Memory B cell (primary cell): Measurements from ENCODE around the gene MED28.
"Not testable (repeated sequence)": the region's sequence is repeated elsewhere in the genome, so short reads cannot be mapped to it uniquely, and the experiment has no call there.

Experiments
- ATAC-seq: fragments of 150-1000 bp; cut with Tn5 transposase; 2 replicates; pipeline ENCODE4 v1.10.0; 2021; ENCODE audit warnings: low read depth, mild to moderate bottlenecking, moderate library complexity
- DNase-seq, 2 donors: peaks; one replicate each; pipeline ENCODE4 v3.0.0; 2022; ENCODE audit warnings: low spot score in 2 of 2
- H3K27ac Mint-ChIP-seq: one replicate; pipeline ENCODE4 v1.8.0; 2022; ENCODE audit warnings: mild to moderate bottlenecking, moderate library complexity, mixed read lengths
- H3K27me3 Mint-ChIP-seq: one replicate; pipeline ENCODE4 v1.8.0; 2022; ENCODE audit warnings: mixed read lengths
- H3K36me3 Mint-ChIP-seq: one replicate; pipeline ENCODE4 v1.8.0; 2022; ENCODE audit warnings: mild to moderate bottlenecking, mixed read lengths
- H3K4me1 Mint-ChIP-seq: one replicate; pipeline ENCODE4 v1.8.0; 2022; ENCODE audit warnings: mixed read lengths
- H3K4me3 Mint-ChIP-seq: one replicate; pipeline ENCODE4 v1.8.0; 2022; ENCODE audit warnings: mild to moderate bottlenecking, moderate library complexity, mixed read lengths
- H3K9me3 Mint-ChIP-seq: one replicate; pipeline ENCODE4 v1.8.0; 2022; ENCODE audit warnings: mixed read lengths

The MED28 gene

DNA sequence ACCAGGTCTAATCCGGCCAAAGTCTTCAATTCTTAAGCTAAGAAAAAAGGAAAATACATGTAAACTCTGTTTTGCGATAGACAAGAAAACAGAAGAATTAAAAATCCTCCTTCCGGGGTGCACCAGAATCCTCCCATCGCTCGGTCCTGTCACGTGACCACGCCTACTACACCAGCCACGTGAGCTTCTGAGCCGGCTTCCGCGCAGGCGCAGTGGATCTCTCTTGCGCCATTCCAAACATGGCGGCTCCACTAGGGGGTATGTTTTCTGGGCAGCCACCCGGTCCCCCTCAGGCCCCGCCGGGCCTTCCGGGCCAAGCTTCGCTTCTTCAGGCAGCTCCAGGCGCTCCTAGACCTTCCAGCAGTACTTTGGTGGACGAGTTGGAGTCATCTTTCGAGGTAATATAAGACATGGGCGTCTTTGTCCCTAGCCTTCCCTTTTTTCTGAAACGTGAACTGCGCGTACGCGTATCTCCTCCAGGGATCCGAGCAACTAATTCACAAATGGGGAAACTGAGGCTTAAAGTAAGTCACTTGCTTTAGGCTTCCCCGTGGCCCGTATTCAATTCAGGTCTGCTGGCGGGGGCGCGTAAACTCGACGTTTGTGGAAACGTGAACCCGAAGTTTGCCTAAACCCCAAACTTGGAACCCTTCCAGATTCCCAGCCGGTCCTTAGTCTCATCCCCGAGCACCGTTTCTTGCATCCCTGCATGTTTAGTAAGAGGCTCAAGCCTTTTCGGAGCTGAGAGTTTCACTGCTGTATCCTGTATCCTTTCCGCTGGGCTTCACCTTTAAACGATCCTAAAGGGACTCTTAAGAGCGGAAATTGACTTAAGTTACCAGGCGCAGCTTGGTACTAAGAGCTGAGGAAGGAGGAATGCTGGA, at the start of gene MED28:
Gene MED28, plus strand, starts transcription at position 226 of the 884 bp plus-strand sequence. Its CDS starts 14 bp downstream, at position 240.
- ATAC-seq (peak; percentile 96), DNase-seq (peak; percentile 88 to 93)
- H3K9me3 Mint-ChIP-seq = no peaks in the 10 kb centered on the region
- peak within 1 kb of the TSS; percentile 97 for H3K27ac Mint-ChIP-seq
- no peaks in the 10 kb centered on the region for H3K27me3 Mint-ChIP-seq
- peaks cover 10% of the 10 kb centered on the region for H3K36me3 Mint-ChIP-seq
- H3K4me3 Mint-ChIP-seq = peak within 1 kb of the TSS; percentile 96
- H3K4me1 Mint-ChIP-seq = peaks cover 25% of the 10 kb centered on the region

- no peak overlapping the region for H3K4me3 Mint-ChIP-seq
- H3K27me3 Mint-ChIP-seq = peaks cover 2% of the 10 kb centered on the region
- DNase-seq (no peak), ATAC-seq (no peak)
- H3K27ac Mint-ChIP-seq = no peak overlapping the region
- H3K36me3 Mint-ChIP-seq = no peaks in the 10 kb centered on the region
- no peaks in the 10 kb centered on the region for H3K9me3 Mint-ChIP-seq
- H3K4me1 Mint-ChIP-seq = no peaks in the 10 kb centered on the region
These were observed 48.6 kb upstream of the MED28 start for GRCh38 chr4:17565846-17566245.

DNA sequence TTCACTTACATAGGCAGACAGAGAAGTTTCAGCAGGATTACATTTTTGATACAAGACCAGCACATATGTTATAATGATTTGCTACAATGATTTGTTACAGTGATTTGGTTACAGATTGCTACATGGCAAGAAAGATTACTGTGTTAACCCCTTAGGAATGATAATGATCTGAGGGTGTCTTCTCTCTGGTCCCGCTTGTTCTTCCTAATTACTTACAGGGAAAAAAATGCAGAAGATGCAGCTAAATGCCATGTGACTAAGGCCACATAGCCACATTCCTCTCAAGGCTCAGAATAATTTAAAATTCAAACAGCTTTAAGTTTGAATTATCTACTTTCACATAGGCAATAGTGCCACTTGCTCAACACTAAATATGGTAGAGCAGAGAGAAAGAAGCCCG, 47.2 kb upstream of the MED28 start:
- DNase-seq (no peak), ATAC-seq (no peak)
- H3K9me3 Mint-ChIP-seq = no peaks in the 10 kb centered on the region
- no peaks in the 10 kb centered on the region for H3K36me3 Mint-ChIP-seq
- no peak overlapping the region for H3K4me3 Mint-ChIP-seq
- H3K27me3 Mint-ChIP-seq = peaks cover 2% of the 10 kb centered on the region
- H3K27ac Mint-ChIP-seq = no peak overlapping the region
- no peaks in the 10 kb centered on the region for H3K4me1 Mint-ChIP-seq

DNA sequence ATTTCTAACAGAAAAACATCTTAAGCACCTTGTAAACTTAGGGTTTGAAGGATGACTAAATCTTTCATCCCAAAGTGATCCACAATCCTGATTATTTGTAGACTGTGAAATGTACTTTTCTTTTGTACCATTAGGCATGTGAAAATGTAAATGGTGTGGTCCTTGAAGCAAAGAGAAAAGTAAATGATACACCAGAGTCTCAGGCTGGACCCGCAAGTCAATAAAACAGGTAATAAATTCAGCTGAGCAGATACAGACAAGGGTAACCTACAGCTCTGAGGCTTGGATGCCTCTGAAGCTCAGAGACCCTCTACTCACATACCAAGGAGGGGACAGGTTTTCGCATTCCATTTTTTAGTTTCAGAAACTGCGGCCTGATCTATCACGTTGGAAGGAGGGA, 40.2 kb upstream of the MED28 start:
- Mint-ChIP-seq H3K4me3 (no peak overlapping the region), H3K4me1 (peaks cover 16% of the 10 kb centered on the region), H3K9me3 (no peaks in the 10 kb centered on the region), H3K27ac (no peak overlapping the region), H3K36me3 (no peaks in the 10 kb centered on the region), H3K27me3 (peaks cover 2% of the 10 kb centered on the region)
- ATAC-seq (no peak), DNase-seq (no peak)

DNA sequence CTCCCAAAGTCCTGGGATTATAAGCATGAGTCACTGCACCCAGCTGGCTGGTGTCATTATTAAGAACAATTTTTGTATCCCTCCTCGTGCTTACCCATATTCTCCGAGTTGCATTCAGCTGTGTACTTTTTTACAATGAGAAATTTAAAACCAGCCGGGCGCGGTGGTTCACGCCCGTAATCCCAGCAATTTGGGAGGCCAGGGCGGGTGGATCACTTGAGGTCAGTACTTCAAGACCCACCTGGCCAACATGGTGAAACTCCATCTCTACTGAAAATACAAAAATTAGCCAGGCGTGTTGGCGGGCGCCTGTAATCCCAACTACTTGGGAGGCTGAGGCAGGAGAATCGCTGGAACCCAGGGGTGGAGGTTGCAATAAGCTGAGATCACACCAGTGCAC, 39.3 kb upstream of the MED28 start:
- not testable (repeated sequence) for H3K36me3 Mint-ChIP-seq, H3K9me3 Mint-ChIP-seq, H3K27ac Mint-ChIP-seq, ATAC-seq, H3K4me3 Mint-ChIP-seq, H3K27me3 Mint-ChIP-seq, DNase-seq
- H3K4me1 Mint-ChIP-seq = peaks cover 16% of the 10 kb centered on the region

- Mint-ChIP-seq H3K27ac (peak within 1 kb of the TSS; percentile 94), H3K4me1 (peaks cover 16% of the 10 kb centered on the region), H3K36me3 (no peaks in the 10 kb centered on the region), H3K9me3 (no peaks in the 10 kb centered on the region), H3K4me3 (peak within 1 kb of the TSS; percentile 90), H3K27me3 (no peaks in the 10 kb centered on the region)
- ATAC-seq = peak; percentile 83
- peak; percentile 100 for DNase-seq
These were observed 37.3 kb upstream of the MED28 start, which contains the start of gene LAP3 for GRCh38 chr4:17576932-17577664. LAP3 (plus strand) TSS chr4:17577198; CDS start chr4:17577466, 268 bp downstream.

- Mint-ChIP-seq H3K9me3 (no peaks in the 10 kb centered on the region), H3K4me3 (peak overlapping the region; percentile 90), H3K27ac (peak overlapping the region; percentile 94), H3K36me3 (peaks cover 2% of the 10 kb centered on the region), H3K27me3 (no peaks in the 10 kb centered on the region), H3K4me1 (peaks cover 16% of the 10 kb centered on the region)
- DNase-seq (peak in 1 of 2 donors; percentile 11), ATAC-seq (peak; percentile 6)
These were observed 36.6 kb upstream of the MED28 start for GRCh38 chr4:17577665-17578481.

DNA sequence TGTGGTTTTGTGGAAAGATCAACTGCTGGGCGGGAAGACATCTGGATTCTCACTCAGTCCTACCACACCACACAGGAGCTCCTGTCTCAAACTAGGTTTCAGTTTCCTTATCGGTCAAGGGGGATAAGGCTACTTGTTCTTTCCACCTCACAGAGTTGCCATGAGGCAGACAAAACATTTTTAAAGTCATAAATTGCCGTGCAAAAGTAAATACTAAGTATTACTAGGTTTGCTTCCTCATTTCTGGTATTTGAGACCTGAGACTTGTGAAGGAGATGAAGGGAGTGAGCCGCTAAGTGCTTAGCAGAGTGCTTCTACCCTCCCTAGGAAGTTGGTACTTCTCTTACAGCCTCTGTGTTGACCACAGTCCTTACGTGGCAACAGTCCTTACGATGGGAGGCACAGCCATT, 36.0 kb upstream of the MED28 start:
- no peaks in the 10 kb centered on the region for H3K27me3 Mint-ChIP-seq
- H3K36me3 Mint-ChIP-seq = peaks cover 2% of the 10 kb centered on the region
- H3K9me3 Mint-ChIP-seq = no peaks in the 10 kb centered on the region
- ATAC-seq (no peak), DNase-seq (no peak)
- H3K4me3 Mint-ChIP-seq = peak overlapping the region; percentile 90
- peaks cover 16% of the 10 kb centered on the region for H3K4me1 Mint-ChIP-seq
- H3K27ac Mint-ChIP-seq = peak overlapping the region; percentile 94

DNA sequence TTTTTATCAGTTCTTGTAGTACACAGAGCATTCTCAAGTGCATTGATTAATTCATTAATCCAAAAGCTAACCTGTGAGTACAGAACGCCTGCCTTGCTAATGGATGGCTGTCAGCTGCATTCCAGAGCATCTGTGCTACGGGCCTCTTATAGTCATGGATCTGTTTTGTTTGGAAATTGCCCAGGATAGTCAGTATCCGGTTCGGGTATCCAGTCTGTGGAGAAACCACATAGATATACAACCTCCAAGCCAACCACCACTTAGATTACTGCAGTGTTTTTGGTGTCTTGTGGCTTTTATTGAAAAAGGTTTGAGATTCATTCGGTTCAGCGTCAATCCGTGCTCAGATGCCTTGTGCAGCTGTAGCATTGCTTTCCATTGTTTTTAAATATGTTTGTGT, 33.5 kb upstream of the MED28 start:
- peaks cover 16% of the 10 kb centered on the region for H3K4me1 Mint-ChIP-seq
- no peak overlapping the region for H3K4me3 Mint-ChIP-seq
- no peak for DNase-seq
- no peaks in the 10 kb centered on the region for H3K9me3 Mint-ChIP-seq
- ATAC-seq = no peak
- no peak overlapping the region for H3K27ac Mint-ChIP-seq
- peaks cover 14% of the 10 kb centered on the region for H3K36me3 Mint-ChIP-seq
- no peaks in the 10 kb centered on the region for H3K27me3 Mint-ChIP-seq

- Mint-ChIP-seq H3K36me3 (peaks cover 23% of the 10 kb centered on the region), H3K4me3 (no peak overlapping the region), H3K27me3 (no peaks in the 10 kb centered on the region)
These were observed 31.2 kb upstream of the MED28 start for GRCh38 chr4:17583276-17583675.

DNA sequence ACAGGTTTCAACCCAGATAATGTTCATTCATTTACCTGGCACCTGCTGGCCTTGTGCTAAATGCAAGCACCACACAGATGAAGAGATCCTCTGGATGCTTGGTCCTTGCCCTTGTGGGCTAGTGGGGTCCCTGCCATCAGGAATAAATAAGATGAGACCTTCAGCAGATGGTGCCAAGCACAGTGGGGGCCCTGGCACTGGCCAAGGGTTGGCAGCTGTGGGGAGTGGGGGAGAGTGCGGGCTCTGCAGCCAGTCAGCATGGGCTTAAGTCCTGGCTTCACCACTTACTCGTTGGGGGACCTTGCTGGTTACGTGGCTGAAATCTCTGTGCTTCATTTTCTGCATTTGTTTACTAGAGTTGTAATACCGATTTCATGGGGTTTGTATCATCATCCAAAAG, 30.5 kb upstream of the MED28 start:
- Mint-ChIP-seq H3K4me3 (no peak overlapping the region), H3K36me3 (peaks cover 26% of the 10 kb centered on the region)
- ATAC-seq = no peak

More at GRCh38 chr4:17583276-17583675, 31.2 kb upstream of the MED28 start:
- Mint-ChIP-seq H3K9me3 (no peaks in the 10 kb centered on the region), H3K4me1 (peaks cover 12% of the 10 kb centered on the region), H3K27ac (no peak overlapping the region)
- ATAC-seq (no peak), DNase-seq (no peak)

DNA sequence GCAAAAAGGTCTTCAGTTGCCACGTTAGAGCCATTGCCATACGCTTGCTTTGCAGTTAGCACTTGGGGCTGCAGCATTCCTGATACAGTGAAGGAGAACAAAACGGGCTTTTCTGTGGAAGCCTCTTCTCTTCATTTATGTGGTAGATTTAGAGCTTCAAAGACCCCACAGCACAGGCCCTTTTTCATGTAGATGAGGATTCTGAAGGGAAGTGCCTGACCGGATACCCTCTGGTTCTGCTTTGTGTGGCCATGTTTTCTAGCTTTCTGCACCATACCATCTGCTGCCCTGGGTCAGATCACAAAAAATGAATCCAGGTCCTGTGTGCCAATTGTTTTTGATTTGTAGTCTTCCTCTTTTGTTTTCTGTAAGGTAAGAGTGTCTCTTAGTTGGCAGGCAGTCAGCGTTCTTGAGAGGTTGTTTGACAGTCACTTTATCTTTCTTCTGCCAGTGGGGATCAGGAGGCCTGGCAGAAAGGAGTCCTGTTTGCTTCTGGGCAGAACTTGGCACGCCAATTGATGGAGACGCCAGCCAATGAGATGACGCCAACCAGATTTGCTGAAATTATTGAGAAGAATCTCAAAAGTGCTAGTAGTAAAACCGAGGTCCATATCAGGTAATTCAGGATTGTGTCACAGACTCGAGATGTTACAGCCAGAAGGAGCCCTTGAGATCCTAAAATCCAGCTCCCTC, 29.8 kb upstream of the MED28 start:
- ATAC-seq (no peak), DNase-seq (no peak)
- H3K27ac Mint-ChIP-seq = no peak overlapping the region
- H3K9me3 Mint-ChIP-seq = no peaks in the 10 kb centered on the region
- no peak overlapping the region for H3K4me3 Mint-ChIP-seq
- H3K36me3 Mint-ChIP-seq = peaks cover 31% of the 10 kb centered on the region
- no peaks in the 10 kb centered on the region for H3K27me3 Mint-ChIP-seq
- peaks cover 2% of the 10 kb centered on the region for H3K4me1 Mint-ChIP-seq

More for the DNA sequence above, 30.5 kb upstream of the MED28 start:
- DNase-seq = no peak
- H3K9me3 Mint-ChIP-seq = no peaks in the 10 kb centered on the region
- peaks cover 5% of the 10 kb centered on the region for H3K4me1 Mint-ChIP-seq
- H3K27ac Mint-ChIP-seq = no peak overlapping the region
- H3K27me3 Mint-ChIP-seq = no peaks in the 10 kb centered on the region

DNA sequence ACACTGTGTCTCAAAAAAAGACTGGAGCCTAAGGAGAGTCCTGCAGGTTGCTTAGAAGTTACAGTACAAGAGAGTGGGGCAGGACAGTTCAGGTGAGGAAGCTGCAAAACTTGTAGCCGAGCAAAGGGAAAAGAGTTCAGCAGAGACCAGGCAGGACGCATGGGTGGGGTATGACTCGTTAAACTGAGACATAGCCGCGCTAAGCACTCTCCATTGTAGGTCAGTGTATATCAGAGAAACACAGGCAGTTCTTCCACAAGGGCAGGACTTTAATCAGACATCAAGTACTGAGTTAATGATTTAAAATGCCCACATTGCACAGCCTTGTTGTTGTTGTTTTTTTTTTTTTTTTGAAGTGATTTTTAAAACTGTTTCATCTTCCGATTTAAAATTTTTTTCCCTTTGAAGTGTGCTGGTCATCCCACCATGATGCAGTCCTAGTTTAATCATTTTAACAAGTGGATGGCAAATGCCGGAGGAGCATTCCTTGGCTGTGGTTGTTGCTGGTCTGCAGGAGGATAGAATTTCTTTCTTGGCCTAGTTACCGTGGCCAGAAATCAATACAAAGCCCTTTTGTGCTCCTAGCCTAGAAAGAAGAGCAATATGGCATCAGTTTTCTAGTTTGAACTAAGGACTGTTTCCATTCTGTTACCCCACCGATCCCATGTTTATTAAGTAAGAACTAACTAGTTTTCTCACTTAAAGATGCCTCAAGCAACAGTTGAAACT, 27.2 kb upstream of the MED28 start:
- H3K36me3 Mint-ChIP-seq = peaks cover 42% of the 10 kb centered on the region

More for the DNA sequence above, 27.2 kb upstream of the MED28 start:
- Mint-ChIP-seq H3K4me1 (peaks cover 9% of the 10 kb centered on the region), H3K27ac (no peak overlapping the region), H3K4me3 (no peak overlapping the region), H3K9me3 (no peaks in the 10 kb centered on the region), H3K27me3 (no peaks in the 10 kb centered on the region)
- ATAC-seq (no peak), DNase-seq (no peak)
